CD4-positive, alpha-beta T cell treated with Interleukin-10 for 1 hour (primary cell): ENCODE data around the gene PCDHGB7.
A peak's percentile ranks its signal among the peaks of the same experiment; 100 is the strongest.
"Not testable (repeated sequence)": the region's sequence is repeated elsewhere in the genome, so short reads cannot be mapped to it uniquely, and the experiment has no call there.

Source experiments
- DNase-seq: peaks from one replicate; pipeline ENCODE4 v3.0.0-alpha.2; 2020

The PCDHGB7 gene

DNA sequence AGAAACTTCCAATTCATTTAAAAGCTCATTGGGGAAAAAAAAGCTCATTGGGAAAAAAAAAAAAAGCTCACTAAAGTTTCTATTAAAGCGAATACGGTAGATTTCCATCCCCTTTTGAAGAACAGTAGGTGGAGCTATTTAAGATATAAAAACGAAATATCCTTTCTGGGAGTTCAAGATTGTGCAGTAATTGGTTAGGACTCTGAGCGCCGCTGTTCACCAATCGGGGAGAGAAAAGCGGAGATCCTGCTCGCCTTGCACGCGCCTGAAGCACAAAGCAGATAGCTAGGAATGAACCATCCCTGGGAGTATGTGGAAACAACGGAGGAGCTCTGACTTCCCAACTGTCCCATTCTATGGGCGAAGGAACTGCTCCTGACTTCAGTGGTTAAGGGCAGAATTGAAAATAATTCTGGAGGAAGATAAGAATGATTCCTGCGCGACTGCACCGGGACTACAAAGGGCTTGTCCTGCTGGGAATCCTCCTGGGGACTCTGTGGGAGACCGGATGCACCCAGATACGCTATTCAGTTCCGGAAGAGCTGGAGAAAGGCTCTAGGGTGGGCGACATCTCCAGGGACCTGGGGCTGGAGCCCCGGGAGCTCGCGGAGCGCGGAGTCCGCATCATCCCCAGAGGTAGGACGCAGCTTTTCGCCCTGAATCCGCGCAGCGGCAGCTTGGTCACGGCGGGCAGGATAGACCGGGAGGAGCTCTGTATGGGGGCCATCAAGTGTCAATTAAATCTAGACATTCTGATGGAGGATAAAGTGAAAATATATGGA is 13.0 kb downstream of the PCDHGB7 start, which contains the start of gene PCDHGA12:
PCDHGA12 (plus strand) TSS at position 176 of the 782 bp plus-strand sequence; CDS start at position 429, 253 bp downstream.
- peak; percentile 19 for DNase-seq

GRCh38 chr5:141431286-141431685 is 13.8 kb downstream of the PCDHGB7 start:
- no peak for DNase-seq

- not testable (repeated sequence) for DNase-seq
Observed at GRCh38 chr5:141432308-141432707, 14.8 kb downstream of the PCDHGB7 start.

DNA sequence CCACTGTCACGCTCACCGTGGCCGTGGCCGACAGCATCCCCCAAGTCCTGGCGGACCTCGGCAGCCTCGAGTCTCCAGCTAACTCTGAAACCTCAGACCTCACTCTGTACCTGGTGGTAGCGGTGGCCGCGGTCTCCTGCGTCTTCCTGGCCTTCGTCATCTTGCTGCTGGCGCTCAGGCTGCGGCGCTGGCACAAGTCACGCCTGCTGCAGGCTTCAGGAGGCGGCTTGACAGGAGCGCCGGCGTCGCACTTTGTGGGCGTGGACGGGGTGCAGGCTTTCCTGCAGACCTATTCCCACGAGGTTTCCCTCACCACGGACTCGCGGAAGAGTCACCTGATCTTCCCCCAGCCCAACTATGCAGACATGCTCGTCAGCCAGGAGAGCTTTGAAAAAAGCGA is 15.2 kb downstream of the PCDHGB7 start:
- not testable (repeated sequence) for DNase-seq

- DNase-seq = no peak
Observed at GRCh38 chr5:141434006-141434405, 16.5 kb downstream of the PCDHGB7 start.

DNA sequence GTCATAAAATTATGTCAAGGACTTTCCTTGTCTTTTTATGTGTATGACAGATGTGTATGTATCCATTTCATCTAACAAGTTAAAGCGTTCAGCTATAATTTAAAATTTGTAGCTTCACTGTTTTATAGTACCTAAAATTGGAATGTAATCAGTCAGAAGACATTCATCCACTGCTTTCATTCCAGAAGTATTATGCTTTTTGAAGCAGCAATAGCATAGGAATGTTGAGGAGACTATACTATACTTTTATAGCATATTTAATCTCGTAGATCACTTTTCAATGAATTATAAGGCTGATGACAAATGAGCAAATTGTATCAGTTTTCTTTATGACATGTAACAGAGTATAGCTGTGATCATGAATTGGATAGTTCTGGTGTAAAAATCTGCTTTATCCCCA is 19.7 kb downstream of the PCDHGB7 start:
- no peak for DNase-seq

- no peak for DNase-seq
Observed at GRCh38 chr5:141439411-141440141, 22.1 kb downstream of the PCDHGB7 start.

DNA sequence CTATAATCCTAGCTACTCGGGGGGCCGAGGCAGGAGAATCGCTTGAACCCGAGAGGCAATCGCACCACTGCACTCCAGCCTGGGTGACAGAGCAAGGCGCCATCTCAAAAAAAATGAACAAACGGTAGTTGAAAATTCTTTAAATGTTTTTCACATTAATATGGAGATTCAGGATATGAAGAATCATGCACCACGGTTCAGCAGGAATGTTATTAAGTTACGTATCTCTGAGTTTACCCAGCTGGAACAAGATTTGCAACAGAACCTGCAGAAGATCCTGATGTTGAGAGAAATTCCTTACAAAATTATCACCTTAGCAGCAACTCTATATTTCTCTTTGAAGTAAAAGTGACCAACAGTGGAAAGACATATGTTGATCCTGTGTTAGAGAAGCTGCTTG is 22.9 kb downstream of the PCDHGB7 start:
- DNase-seq = no peak

DNA sequence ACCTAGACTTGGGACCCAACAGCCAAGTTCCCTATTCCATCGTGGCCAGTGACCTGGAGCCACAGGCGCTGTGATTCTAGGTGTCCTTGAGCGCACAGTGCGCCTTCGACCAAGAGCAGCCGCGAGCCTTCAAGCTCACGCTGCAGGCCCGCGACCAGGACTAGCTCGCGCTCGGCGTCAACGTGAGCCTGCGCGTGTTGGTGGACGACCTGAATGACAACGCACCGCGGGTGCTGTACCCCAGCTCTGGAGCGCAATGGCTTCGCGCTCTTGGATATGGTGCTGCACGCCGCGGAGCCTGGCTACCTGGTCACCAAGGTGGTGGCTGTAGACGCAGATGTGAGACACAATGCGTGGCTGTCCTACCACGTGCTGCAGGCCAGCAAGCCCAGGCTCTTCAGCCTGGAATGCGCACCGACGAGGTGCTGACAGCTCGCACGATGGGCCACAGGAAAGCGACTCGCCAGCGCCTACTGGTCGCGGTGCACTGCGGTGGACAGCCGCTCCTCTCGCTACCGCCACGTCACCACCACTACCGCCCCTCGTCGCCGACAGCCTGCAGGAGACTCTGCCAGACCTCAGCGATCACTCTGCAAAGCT is 24.2 kb downstream of the PCDHGB7 start:
- DNase-seq = no peak

DNA sequence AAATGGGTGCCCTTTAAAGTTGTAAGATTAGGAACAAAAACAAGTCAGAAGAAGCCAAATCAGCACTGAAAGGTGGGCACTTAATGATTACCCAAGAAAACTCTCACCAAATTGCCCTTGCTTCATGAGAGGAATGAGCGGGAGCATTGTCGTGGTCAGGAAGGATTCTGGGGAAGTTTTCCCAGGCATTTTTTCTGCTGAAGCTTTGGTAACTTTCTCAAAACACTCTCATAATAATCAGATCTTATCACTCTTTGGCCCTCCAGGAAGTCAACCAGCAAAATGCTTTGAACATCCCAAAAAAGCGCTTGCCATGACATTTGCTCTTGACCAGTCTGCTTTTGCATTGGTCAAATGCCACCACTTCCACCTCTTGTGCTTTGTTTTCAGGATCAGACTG is 47.9 kb downstream of the PCDHGB7 start:
- DNase-seq = no peak
